ENCODE results near the gene EPB41L2. TPM values are rescaled to one million over a fixed set of nuclear protein-coding genes. Genes with fewer than 3 reads are reported as not detected.

The EPB41L2 gene
- total RNA-seq, 1 experiment from 2014 or later, result 106 TPM

GRCh38 chr6:130797061-130797460 lies 266.0 kb downstream of the EPB41L2 start:
- TF ChIP-seq, protein P1, sequence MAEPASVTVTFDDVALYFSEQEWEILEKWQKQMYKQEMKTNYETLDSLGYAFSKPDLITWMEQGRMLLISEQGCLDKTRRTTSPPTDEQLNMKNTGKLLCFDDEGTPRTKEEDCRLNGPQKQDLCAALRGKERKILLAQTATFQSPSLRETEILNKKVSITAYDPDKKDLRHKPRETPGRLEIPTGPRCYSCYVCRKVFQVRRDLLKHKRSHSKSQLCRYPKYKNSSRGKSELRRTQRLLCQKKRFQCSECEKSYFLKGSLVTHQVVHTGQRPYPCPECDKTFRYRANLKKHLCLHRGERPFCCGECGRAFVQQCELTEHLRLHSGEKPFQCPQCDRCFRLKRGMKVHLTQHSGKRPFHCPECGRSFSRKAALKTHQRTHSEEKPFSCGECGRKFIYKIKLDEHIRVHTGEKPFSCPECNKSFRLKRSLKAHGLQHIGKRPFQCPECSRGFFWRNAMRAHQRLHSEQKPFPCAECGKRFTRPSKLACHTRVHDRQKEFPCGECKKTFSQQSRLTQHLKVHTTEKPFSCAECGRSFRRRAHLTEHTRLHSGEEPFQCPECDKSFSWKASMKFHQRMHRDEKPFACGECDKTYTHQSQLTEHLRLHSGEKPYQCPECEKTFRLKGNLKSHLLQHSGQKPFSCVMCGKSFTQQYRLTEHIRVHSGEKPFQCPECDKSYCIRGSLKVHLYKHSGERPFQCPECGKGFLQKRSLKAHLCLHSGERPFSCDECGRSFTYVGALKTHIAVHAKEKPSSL (CRISPR knock-in tag; conservative IDR thresholded peaks at IDR 0.05), result no peak
- no peak for TF ChIP-seq NR3C1 (CRISPR knock-in tag; conservative IDR thresholded peaks at IDR 0.05; ENCODE audit: low read depth)
- TF ChIP-seq ZNF121 (CRISPR knock-in tag; IDR thresholded peaks at IDR 0.05), result no peak
- no peak for TF ChIP-seq ZSCAN18 (CRISPR knock-in tag; IDR thresholded peaks at IDR 0.05)
- TF ChIP-seq NFE2L1 (CRISPR knock-in tag; IDR thresholded peaks at IDR 0.05), result no peak
- TF ChIP-seq GABPB1 (CRISPR knock-in tag; IDR thresholded peaks at IDR 0.05), result no peak
- no peak for TF ChIP-seq FOXP1 (CRISPR knock-in tag; IDR thresholded peaks at IDR 0.05; ENCODE audit: borderline replicate concordance)
- no peak for TF ChIP-seq ARID4B (CRISPR knock-in tag; IDR thresholded peaks at IDR 0.05; ENCODE audit: borderline replicate concordance)
- TF ChIP-seq HMGA2 (CRISPR knock-in tag; IDR thresholded peaks at IDR 0.05), result no peak
- no peak for TF ChIP-seq SP1 (CRISPR knock-in tag; conservative IDR thresholded peaks at IDR 0.05)
- no peak for TF ChIP-seq IRF1 (CRISPR knock-in tag; IDR thresholded peaks at IDR 0.05)
- TF ChIP-seq TCF7 (CRISPR knock-in tag; IDR thresholded peaks at IDR 0.05; ENCODE audit: low read depth), result no peak
- TF ChIP-seq AR (CRISPR knock-in tag; IDR thresholded peaks at IDR 0.05), result no peak
- no peak for TF ChIP-seq ZNF396 (CRISPR knock-in tag; IDR thresholded peaks at IDR 0.05; ENCODE audit: borderline replicate concordance)
- no peak for TF ChIP-seq CREM (CRISPR knock-in tag; IDR thresholded peaks at IDR 0.05)
- no peak for TF ChIP-seq E2F1 (CRISPR knock-in tag; IDR thresholded peaks at IDR 0.05)
- TF ChIP-seq, protein P2, sequence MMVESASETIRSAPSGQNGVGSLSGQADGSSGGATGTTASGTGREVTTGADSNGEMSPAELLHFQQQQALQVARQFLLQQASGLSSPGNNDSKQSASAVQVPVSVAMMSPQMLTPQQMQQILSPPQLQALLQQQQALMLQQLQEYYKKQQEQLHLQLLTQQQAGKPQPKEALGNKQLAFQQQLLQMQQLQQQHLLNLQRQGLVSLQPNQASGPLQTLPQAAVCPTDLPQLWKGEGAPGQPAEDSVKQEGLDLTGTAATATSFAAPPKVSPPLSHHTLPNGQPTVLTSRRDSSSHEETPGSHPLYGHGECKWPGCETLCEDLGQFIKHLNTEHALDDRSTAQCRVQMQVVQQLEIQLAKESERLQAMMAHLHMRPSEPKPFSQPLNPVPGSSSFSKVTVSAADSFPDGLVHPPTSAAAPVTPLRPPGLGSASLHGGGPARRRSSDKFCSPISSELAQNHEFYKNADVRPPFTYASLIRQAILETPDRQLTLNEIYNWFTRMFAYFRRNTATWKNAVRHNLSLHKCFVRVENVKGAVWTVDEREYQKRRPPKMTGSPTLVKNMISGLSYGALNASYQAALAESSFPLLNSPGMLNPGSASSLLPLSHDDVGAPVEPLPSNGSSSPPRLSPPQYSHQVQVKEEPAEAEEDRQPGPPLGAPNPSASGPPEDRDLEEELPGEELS (CRISPR knock-in tag; IDR thresholded peaks at IDR 0.05), result no peak
- no peak for TF ChIP-seq IRF2 (CRISPR knock-in tag; IDR thresholded peaks at IDR 0.05; ENCODE audit: borderline replicate concordance, low read depth)
- TF ChIP-seq, protein P3, sequence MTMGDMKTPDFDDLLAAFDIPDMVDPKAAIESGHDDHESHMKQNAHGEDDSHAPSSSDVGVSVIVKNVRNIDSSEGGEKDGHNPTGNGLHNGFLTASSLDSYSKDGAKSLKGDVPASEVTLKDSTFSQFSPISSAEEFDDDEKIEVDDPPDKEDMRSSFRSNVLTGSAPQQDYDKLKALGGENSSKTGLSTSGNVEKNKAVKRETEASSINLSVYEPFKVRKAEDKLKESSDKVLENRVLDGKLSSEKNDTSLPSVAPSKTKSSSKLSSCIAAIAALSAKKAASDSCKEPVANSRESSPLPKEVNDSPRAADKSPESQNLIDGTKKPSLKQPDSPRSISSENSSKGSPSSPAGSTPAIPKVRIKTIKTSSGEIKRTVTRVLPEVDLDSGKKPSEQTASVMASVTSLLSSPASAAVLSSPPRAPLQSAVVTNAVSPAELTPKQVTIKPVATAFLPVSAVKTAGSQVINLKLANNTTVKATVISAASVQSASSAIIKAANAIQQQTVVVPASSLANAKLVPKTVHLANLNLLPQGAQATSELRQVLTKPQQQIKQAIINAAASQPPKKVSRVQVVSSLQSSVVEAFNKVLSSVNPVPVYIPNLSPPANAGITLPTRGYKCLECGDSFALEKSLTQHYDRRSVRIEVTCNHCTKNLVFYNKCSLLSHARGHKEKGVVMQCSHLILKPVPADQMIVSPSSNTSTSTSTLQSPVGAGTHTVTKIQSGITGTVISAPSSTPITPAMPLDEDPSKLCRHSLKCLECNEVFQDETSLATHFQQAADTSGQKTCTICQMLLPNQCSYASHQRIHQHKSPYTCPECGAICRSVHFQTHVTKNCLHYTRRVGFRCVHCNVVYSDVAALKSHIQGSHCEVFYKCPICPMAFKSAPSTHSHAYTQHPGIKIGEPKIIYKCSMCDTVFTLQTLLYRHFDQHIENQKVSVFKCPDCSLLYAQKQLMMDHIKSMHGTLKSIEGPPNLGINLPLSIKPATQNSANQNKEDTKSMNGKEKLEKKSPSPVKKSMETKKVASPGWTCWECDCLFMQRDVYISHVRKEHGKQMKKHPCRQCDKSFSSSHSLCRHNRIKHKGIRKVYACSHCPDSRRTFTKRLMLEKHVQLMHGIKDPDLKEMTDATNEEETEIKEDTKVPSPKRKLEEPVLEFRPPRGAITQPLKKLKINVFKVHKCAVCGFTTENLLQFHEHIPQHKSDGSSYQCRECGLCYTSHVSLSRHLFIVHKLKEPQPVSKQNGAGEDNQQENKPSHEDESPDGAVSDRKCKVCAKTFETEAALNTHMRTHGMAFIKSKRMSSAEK (CRISPR knock-in tag; IDR thresholded peaks at IDR 0.05; ENCODE audit: borderline replicate concordance), result no peak
- Mint-ChIP-seq H3K27ac (no peak overlapping the region), H3K27me3 (ENCODE audit: low read depth) (no peaks in the 10 kb centered on the region), H3K9me3 (peaks cover 29% of the 10 kb centered on the region), H3K36me3 (peaks cover 7% of the 10 kb centered on the region), H3K4me3 (no peak overlapping the region), H3K4me1 (peaks cover 32% of the 10 kb centered on the region)
- ATAC-seq (no peak), DNase-seq (ENCODE audit: low spot score) (no peak)
- CTCF ChIA-PET, result no interaction called here
- POLR2A ChIA-PET, result no interaction called here
